Measurements from ENCODE around the gene RAP1GAP.

RAP1GAP gene

GRCh38 chr1:21641537-21641936 is 27.6 kb downstream of the RAP1GAP start:
- TF ChIP-seq CTCF (IDR thresholded peaks at IDR 0.05; ENCODE audit: low read depth, low read length), result no peak
- no peak for DNase-seq (ENCODE audit: extremely low read depth, low read depth)

GRCh38 chr1:21641076-21641475 is 28.1 kb downstream of the RAP1GAP start:
- no peak for TF ChIP-seq CTCF (IDR thresholded peaks at IDR 0.05; ENCODE audit: low read depth, low read length)
- no peak for DNase-seq (ENCODE audit: extremely low read depth, low read depth)

- DNase-seq (ENCODE audit: extremely low read depth, low read depth), result no peak
- TF ChIP-seq CTCF (IDR thresholded peaks at IDR 0.05; ENCODE audit: low read depth, low read length), result no peak
Measured at GRCh38 chr1:21640653-21641052, 28.5 kb downstream of the RAP1GAP start.

GRCh38 chr1:21639594-21640041 is 29.5 kb downstream of the RAP1GAP start:
- DNase-seq (ENCODE audit: extremely low read depth, low read depth), result no peak

GRCh38 chr1:21638531-21639341 is 30.4 kb downstream of the RAP1GAP start:
- TF ChIP-seq CTCF (IDR thresholded peaks at IDR 0.05; ENCODE audit: low read depth, low read length), result no peak
- no peak for DNase-seq (ENCODE audit: extremely low read depth, low read depth)

More at GRCh38 chr1:21639594-21640041, 29.5 kb downstream of the RAP1GAP start:
- TF ChIP-seq CTCF (IDR thresholded peaks at IDR 0.05; ENCODE audit: low read depth, low read length), result no peak

- no peak for TF ChIP-seq CTCF (IDR thresholded peaks at IDR 0.05; ENCODE audit: low read depth, low read length)
- no peak for DNase-seq (ENCODE audit: extremely low read depth, low read depth)
Measured at GRCh38 chr1:21637514-21637913, 31.6 kb downstream of the RAP1GAP start.

GRCh38 chr1:21636029-21636428 is 33.1 kb downstream of the RAP1GAP start:
- no peak for TF ChIP-seq CTCF (IDR thresholded peaks at IDR 0.05; ENCODE audit: low read depth, low read length)
- DNase-seq (ENCODE audit: extremely low read depth, low read depth), result no peak

Measured in AG09319 (cell line).